GM23338 (cell line): ENCODE results near the gene ZNF469. TPM values are rescaled to one million over a fixed set of nuclear protein-coding genes. Genes with fewer than 3 reads are reported as not detected.

ENCODE experiments used
- ATAC-seq: fragments of 200-7000 bp; cut with Tn5 transposase; 3 replicates; pipeline ENCODE4 v1.9.1; 2020
- DNase-seq: peaks from one replicate; pipeline ENCODE4 v3.0.0-alpha.2; 2015; ENCODE audit warnings: low spot score
- H2AFZ ChIP-seq: fragments of 200-600 bp; sonication (generic); 2 replicates; pipeline ENCODE4 v1.8.0; 2016; ENCODE audit warnings: antibody characterized with exemption, mild to moderate bottlenecking, moderate library complexity
- H3F3A ChIP-seq: fragments of 200-600 bp; sonication (generic); replicated peaks from 2 replicates; pipeline ENCODE4 v1.8.0; 2017; ENCODE audit warnings: antibody characterized with exemption, mixed run types, low read depth
- H3K27ac ChIP-seq: fragments of 200-600 bp; sonication (generic); 2 replicates; pipeline ENCODE4 v1.6.1; 2016; ENCODE audit warnings: low read depth
- H3K27me3 ChIP-seq: fragments of 200-600 bp; sonication (generic); 2 replicates; pipeline ENCODE4 v1.8.0; 2016; ENCODE audit warnings: mild to moderate bottlenecking, mixed run types, moderate library complexity; ENCODE audit not compliant: insufficient read depth
- H3K36me3 ChIP-seq: fragments of 200-600 bp; sonication (generic); 2 replicates; pipeline ENCODE4 v1.8.0; 2016; ENCODE audit warnings: mild to moderate bottlenecking; ENCODE audit not compliant: insufficient read depth
- H3K4me1 ChIP-seq: fragments of 200-600 bp; sonication (generic); 2 replicates; pipeline ENCODE4 v1.8.0; 2016; ENCODE audit warnings: mild to moderate bottlenecking, moderate library complexity; ENCODE audit not compliant: insufficient read depth
- H3K4me2 ChIP-seq: fragments of 200-600 bp; sonication (generic); 2 replicates; pipeline ENCODE4 v1.7.1; 2017; ENCODE audit warnings: mixed run types
- H3K4me3 ChIP-seq: fragments of 200-600 bp; sonication (generic); 2 replicates; pipeline ENCODE4 v1.6.1; 2016; ENCODE audit warnings: mixed run types
- H3K79me2 ChIP-seq: fragments of 200-600 bp; sonication (generic); replicated peaks from 2 replicates; pipeline ENCODE4 v1.8.0; 2017; ENCODE audit warnings: mild to moderate bottlenecking; ENCODE audit not compliant: insufficient read depth
- H3K9me2 ChIP-seq: fragments of 200-600 bp; sonication (generic); 2 replicates; pipeline ENCODE4 v1.8.0; 2017; ENCODE audit not compliant: insufficient read depth
- H4K20me1 ChIP-seq: fragments of 200-600 bp; sonication (generic); replicated peaks from 2 replicates; pipeline ENCODE4 v1.8.0; 2017; ENCODE audit warnings: mild to moderate bottlenecking; ENCODE audit not compliant: insufficient read depth
- H3K27ac Mint-ChIP-seq: 2 replicates; pipeline ENCODE4 v1.8.0; 2020; ENCODE audit warnings: inconsistent platforms, mild to moderate bottlenecking, moderate library complexity, mixed read lengths
- H3K27me3 Mint-ChIP-seq: 3 replicates; pipeline ENCODE4 v1.8.0; 2022; ENCODE audit warnings: low read depth, mild to moderate bottlenecking, moderate library complexity, mixed read lengths, inconsistent platforms; ENCODE audit not compliant: insufficient read depth, poor library complexity
- H3K36me3 Mint-ChIP-seq: 3 replicates; pipeline ENCODE4 v1.8.0; 2021; ENCODE audit warnings: low read depth, mild to moderate bottlenecking, inconsistent platforms, moderate library complexity, mixed read lengths
- H3K4me1 Mint-ChIP-seq: 3 replicates; pipeline ENCODE4 v1.8.0; 2020; ENCODE audit warnings: mild to moderate bottlenecking, inconsistent platforms, mixed read lengths
- H3K4me3 Mint-ChIP-seq: 3 replicates; pipeline ENCODE4 v1.8.0; 2021; ENCODE audit warnings: moderate library complexity, mild to moderate bottlenecking, inconsistent platforms, mixed read lengths
- H3K9me3 Mint-ChIP-seq: 3 replicates; pipeline ENCODE4 v1.8.0; 2020; ENCODE audit warnings: moderate library complexity, mild to moderate bottlenecking, inconsistent platforms, mixed read lengths
- CREB1 ChIP-seq: fragments of 250-450 bp; sonication (Bioruptor Pico); IDR thresholded peaks from 2 replicates; pipeline ENCODE4 v1.5.0; 2020; ENCODE audit warnings: low read depth, mild to moderate bottlenecking, moderate library complexity
- EZH2 ChIP-seq: fragments of 200-600 bp; sonication (generic); IDR thresholded peaks from one replicate; pipeline ENCODE4 v1.8.0; 2017; ENCODE audit warnings: antibody characterized with exemption, mild to moderate bottlenecking, low read depth; ENCODE audit not compliant: unreplicated experiment
- JUNB ChIP-seq: IDR thresholded peaks from one replicate; pipeline ENCODE4 v1.6.1; 2016; ENCODE audit warnings: antibody characterized with exemption; ENCODE audit not compliant: unreplicated experiment
- NANOG ChIP-seq: IDR thresholded peaks from 2 replicates; pipeline ENCODE4 v1.6.1; 2016; ENCODE audit warnings: antibody characterized with exemption, borderline replicate concordance
- REST ChIP-seq: IDR thresholded peaks from one replicate; pipeline ENCODE4 v1.6.1; 2018; ENCODE audit warnings: antibody characterized with exemption; ENCODE audit not compliant: unreplicated experiment
- STAT1 ChIP-seq: IDR thresholded peaks from one replicate; pipeline ENCODE4 v1.6.1; 2016; ENCODE audit warnings: antibody characterized with exemption; ENCODE audit not compliant: unreplicated experiment
- ZNF114 ChIP-seq: fragments of 250-450 bp; sonication (Bioruptor Pico); IDR thresholded peaks from 2 replicates; pipeline ENCODE4 v1.5.0; 2020; ENCODE audit warnings: mild to moderate bottlenecking, moderate library complexity
- ZNF331 ChIP-seq: fragments of 250-450 bp; sonication (Bioruptor Pico); IDR thresholded peaks from 2 replicates; pipeline ENCODE4 v1.5.0; 2020; ENCODE audit warnings: low read depth, mild to moderate bottlenecking, moderate library complexity
- ZNF462 ChIP-seq: fragments of 250-450 bp; sonication (Bioruptor Pico); IDR thresholded peaks from 2 replicates; pipeline ENCODE4 v1.5.0; 2020; ENCODE audit warnings: mild to moderate bottlenecking, moderate library complexity
- polyA plus RNA-seq: library from polyadenylated mRNA; unstranded; fragments of >200 nt; fragmentation: Nextera tagmentation; extraction: Ambion mirVana; gene quantifications from 2 replicates; pipeline ENCODE4 v1.2.1, GENCODE V29; 2016
- total RNA-seq: library from RNA; depleted of rRNA; stranded (reverse); fragments of >200 nt; shearing (Covaris generic); gene quantifications from 2 replicates; pipeline ENCODE4 v1.2.3, GENCODE V29; 2014

Gene ZNF469
- total and polyA plus RNA-seq, 2 experiments from 2014 or later, result 0.23 to 1.9 TPM

DNA sequence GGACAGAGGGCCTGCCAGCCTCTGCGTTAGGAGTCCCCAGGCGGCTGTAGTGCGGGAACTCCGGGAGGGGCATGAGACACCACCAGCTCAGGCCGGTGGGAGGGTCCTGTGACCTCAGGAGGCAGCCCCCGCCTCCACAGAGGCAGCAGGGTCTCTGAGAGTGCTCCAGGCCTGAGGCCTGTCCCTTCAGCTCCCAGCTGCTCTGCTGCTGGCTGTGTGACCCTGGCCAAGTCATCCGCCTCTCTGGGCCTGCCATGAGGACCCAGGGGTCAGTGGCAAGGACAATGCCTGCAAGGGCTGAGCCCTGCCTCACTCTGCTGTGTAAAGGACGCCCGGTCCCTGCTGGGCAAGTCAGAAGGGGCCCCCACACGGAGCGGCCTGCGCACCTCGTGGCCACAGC, 43.3 kb downstream of the ZNF469 start (continued):
- TF ChIP-seq ZNF462 (CRISPR knock-in tag) (no peak), ZNF114 (CRISPR knock-in tag) (no peak), STAT1 (no peak), REST (no peak), CREB1 (CRISPR knock-in tag) (no peak), JUNB (no peak)

DNA sequence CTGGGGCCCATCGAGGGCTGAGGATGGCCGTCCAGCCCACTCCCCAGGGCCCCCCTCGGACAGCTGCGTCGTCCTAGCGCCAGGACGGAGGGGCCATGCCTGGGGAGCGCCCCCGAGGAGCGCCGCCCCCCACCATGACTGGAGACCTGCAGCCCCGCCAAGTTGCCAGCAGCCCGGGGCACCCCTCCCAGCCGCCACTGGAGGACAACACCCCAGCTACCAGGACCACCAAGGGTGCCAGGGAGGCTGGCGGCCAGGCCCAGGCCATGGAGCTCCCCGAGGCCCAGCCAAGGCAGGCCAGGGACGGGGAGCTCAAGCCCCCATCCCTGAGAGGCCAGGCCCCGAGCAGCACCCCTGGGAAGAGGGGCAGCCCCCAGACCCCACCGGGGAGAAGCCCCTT, 44.6 kb downstream of the ZNF469 start:
- H2AFZ ChIP-seq, result no peak overlapping the region
- Mint-ChIP-seq H3K27ac (no peak overlapping the region), H3K36me3 (no peaks in the 10 kb centered on the region), H3K9me3 (no peaks in the 10 kb centered on the region), H3K27me3 (peaks cover 15% of the 10 kb centered on the region), H3K4me3 (no peak overlapping the region), H3K4me1 (peaks cover 2% of the 10 kb centered on the region; the same call in 2 of the 3 replicates)
- no peak for ATAC-seq
- H4K20me1 ChIP-seq, result no peaks in the 10 kb centered on the region
- H3K36me3 ChIP-seq, result no peaks in the 10 kb centered on the region
- H3K4me2 ChIP-seq, result no peak overlapping the region
- H3K4me1 ChIP-seq, result no peaks in the 10 kb centered on the region
- no peak overlapping the region for H3K27ac ChIP-seq
- no peak overlapping the region for H3K4me3 ChIP-seq
- no peaks in the 10 kb centered on the region for H3K9me2 ChIP-seq
- no peaks in the 10 kb centered on the region for H3F3A ChIP-seq
- no peaks in the 10 kb centered on the region for H3K79me2 ChIP-seq
- H3K27me3 ChIP-seq, result no peaks in the 10 kb centered on the region
- DNase-seq, result no peak
- TF ChIP-seq REST (no peak), ZNF331 (CRISPR knock-in tag) (no peak), EZH2 (no peak), CREB1 (CRISPR knock-in tag) (no peak), STAT1 (no peak), NANOG (no peak)
